Upper lobe of right lung (tissue), 1 donor: ENCODE measurements around the gene EREG. TPM values are rescaled to one million over a fixed set of nuclear protein-coding genes. Genes with fewer than 3 reads are reported as not detected.
A peak's percentile ranks its signal among the peaks of the same experiment; 100 is the strongest.

ENCODE experiments used
- ATAC-seq: fragments of 200-7000 bp; cut with Tn5 transposase; one replicate; pipeline ENCODE4 v1.9.1; 2020; ENCODE audit warnings: mild to moderate bottlenecking, moderate library complexity
- DNase-seq: peaks from one replicate; pipeline ENCODE4 v3.0.0-alpha.2; 2020
- H3K27ac ChIP-seq: fragments of 200-600 bp; one replicate; pipeline ENCODE4 v1.8.0; 2022
- H3K27me3 ChIP-seq: fragments of 200-600 bp; one replicate; pipeline ENCODE4 v1.8.0; 2022; ENCODE audit warnings: mild to moderate bottlenecking
- H3K36me3 ChIP-seq: fragments of 200-600 bp; one replicate; pipeline ENCODE4 v1.8.0; 2022
- H3K4me1 ChIP-seq: fragments of 200-600 bp; one replicate; pipeline ENCODE4 v1.8.0; 2022
- H3K4me3 ChIP-seq: fragments of 200-600 bp; one replicate; pipeline ENCODE4 v1.8.0; 2022; ENCODE audit warnings: mild to moderate bottlenecking
- H3K9me3 ChIP-seq: fragments of 200-600 bp; one replicate; pipeline ENCODE4 v1.8.0; 2022
- intact Hi-C: fragments of 100-400 bp; cut with DNase I; formaldehyde crosslinking; loops from one replicate; pipeline ENCODE4 v1.11.0; 2022
- total RNA-seq: library from RNA; stranded (reverse); fragmentation: NEBNext Ultra II Directional; extraction: Animal tissue kit (Norgen Biotek cat#: 25700); gene quantifications from one replicate; pipeline ENCODE4 v1.2.1, GENCODE V29; 2021
- TF ChIP-seq, protein P1 (sequence below): fragments of 200-600 bp; IDR thresholded peaks from one replicate; pipeline ENCODE4 v1.8.0; 2022; ENCODE audit warnings: antibody characterized with exemption
- donor health status: DM: no; HTN: yes; CAD: no; lungs with severe emphysema.

EREG gene
- total RNA-seq, 1 donor from 2014 or later = 0.69 TPM

DNA sequence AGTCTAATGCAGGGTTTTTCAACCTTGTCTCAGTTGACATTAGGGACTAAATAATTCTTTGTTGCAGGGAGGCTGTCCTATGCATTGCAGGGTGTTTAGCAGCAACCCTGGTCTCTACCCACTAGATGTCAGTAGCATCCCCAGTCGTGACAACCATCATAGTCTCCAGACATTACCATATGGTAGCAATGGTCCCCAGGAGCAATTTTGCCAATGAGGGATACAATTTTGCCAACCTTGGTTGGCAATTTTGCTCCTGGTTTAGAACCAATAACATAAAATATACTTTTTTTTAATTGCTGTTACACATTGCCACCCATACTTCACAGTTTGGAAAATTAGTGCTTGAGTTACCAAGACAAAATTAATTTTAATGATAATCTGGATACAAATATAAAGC, 6.0 kb downstream of the EREG start:
- ATAC-seq (peak; percentile 89), DNase-seq (no peak)
- TF ChIP-seq, protein P1, sequence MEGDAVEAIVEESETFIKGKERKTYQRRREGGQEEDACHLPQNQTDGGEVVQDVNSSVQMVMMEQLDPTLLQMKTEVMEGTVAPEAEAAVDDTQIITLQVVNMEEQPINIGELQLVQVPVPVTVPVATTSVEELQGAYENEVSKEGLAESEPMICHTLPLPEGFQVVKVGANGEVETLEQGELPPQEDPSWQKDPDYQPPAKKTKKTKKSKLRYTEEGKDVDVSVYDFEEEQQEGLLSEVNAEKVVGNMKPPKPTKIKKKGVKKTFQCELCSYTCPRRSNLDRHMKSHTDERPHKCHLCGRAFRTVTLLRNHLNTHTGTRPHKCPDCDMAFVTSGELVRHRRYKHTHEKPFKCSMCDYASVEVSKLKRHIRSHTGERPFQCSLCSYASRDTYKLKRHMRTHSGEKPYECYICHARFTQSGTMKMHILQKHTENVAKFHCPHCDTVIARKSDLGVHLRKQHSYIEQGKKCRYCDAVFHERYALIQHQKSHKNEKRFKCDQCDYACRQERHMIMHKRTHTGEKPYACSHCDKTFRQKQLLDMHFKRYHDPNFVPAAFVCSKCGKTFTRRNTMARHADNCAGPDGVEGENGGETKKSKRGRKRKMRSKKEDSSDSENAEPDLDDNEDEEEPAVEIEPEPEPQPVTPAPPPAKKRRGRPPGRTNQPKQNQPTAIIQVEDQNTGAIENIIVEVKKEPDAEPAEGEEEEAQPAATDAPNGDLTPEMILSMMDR = peak; percentile 47
- Histone ChIP-seq H3K4me1 (peaks cover under 1% of the 10 kb centered on the region), H3K36me3 (no peaks in the 10 kb centered on the region), H3K27me3 (peaks cover 13% of the 10 kb centered on the region), H3K4me3 (no peak overlapping the region), H3K9me3 (no peaks in the 10 kb centered on the region), H3K27ac (no peak overlapping the region)
- intact Hi-C loops = loop anchor here (10.0 kb wide), 1 partner anchor 304 kb away; no protein-coding TSS in a partner anchor

DNA sequence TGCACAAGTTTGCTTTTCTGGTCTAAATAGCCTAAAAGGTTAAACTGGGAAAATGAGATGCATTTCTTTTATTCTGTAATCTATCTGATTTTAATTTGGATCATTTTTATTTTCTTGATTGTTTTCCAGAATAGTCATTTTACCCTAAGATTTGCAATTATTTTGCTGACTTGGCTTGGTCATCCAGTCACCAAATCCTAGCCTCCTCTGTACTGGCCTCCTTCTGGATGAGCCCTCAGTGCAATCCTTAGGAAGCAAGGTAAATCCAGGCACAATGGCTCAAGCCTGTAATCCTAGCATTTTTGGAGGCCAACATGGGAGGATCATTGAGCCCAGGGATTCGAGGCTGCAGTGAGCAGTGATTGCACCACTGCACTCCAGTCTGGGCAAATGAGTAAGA, 9.2 kb downstream of the EREG start:
- no peak for ATAC-seq
- H3K9me3 ChIP-seq = no peaks in the 10 kb centered on the region
- H3K4me1 ChIP-seq = no peaks in the 10 kb centered on the region
- TF ChIP-seq, protein P1 = no peak
- H3K36me3 ChIP-seq = no peaks in the 10 kb centered on the region
- intact Hi-C loops = loop anchor here (10.0 kb wide), 1 partner anchor 301 kb away; no protein-coding TSS in a partner anchor
- H3K27ac ChIP-seq = no peak overlapping the region
- no peak overlapping the region for H3K4me3 ChIP-seq
- H3K27me3 ChIP-seq = no peaks in the 10 kb centered on the region
- DNase-seq = no peak

DNA sequence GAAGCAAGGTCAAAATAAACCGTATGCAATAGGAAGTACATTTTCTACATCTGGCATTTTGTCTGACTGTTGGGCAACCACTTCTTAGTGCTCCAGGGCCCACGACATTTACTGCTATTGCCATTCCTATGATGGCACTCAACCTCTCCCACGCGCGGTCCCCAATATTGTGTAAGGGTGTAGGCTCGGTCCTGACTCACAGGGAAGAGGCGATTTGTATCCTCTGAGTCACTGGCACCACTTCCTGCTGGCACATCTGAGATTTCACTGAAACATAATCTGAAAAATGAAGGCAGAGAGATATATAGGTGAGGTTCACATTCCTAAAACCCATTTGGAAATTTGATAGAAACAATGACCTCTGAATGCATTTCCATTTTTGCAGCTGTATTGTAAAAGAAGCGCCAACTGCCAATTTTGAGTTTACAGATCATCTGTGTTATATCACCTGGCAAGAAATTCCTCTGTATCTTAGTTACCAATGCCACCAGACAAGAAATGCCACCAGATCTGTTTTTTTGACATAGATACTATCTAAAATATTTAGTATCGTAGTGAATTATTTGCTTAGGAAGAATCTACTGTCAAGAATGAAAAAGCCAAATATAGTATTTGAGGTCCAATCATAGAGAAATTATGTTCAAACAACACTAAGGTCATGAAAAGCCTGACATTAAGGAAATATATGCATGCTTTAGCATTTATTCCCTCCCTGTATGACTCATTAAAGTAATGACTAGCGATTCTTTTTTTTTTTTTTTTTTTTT, 9.8 kb downstream of the EREG start:
- Histone ChIP-seq H3K4me3 (no peak overlapping the region), H3K36me3 (no peaks in the 10 kb centered on the region), H3K27ac (no peak overlapping the region), H3K4me1 (no peaks in the 10 kb centered on the region), H3K9me3 (no peaks in the 10 kb centered on the region), H3K27me3 (no peaks in the 10 kb centered on the region)
- peak; percentile 91 for ATAC-seq
- intact Hi-C loops = loop anchor here (10.0 kb wide), 1 partner anchor 300 kb away; no protein-coding TSS in a partner anchor
- TF ChIP-seq, protein P1 = no peak
- DNase-seq = peak; percentile 89

DNA sequence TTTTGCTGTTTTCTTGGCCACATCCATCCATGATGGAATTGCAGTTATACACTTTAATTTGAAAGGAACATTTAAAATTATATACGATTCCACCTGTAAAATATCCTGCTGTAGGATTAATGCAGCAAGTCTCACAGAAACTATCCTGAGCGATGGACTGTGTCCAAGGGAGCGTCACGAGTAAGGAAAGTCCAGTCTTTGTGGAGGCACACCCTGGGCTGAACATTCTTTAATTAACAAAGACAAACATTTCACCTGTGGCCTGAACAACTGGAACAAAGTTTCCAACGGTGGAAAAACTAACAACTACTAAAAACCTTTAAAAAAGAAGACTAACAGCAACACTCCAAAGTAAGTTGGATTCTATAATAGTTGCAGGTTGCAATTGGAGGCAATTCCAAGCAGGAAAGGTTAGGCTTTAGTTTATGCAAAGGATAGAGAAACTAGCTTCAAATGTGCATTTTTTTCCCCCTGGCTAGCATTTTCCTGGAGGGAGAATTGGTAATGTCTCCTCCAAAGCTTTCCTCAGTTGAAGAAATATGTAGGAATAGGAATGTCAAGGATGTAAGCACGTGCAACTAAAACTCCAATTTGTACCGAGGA, 11.0 kb downstream of the EREG start:
- H3K4me3 ChIP-seq = no peak overlapping the region
- no peaks in the 10 kb centered on the region for H3K36me3 ChIP-seq
- no peak overlapping the region for H3K27ac ChIP-seq
- H3K9me3 ChIP-seq = no peaks in the 10 kb centered on the region
- ATAC-seq = no peak
- intact Hi-C loops = loop anchor here (10.0 kb wide), 1 partner anchor 299 kb away; no protein-coding TSS in a partner anchor
- DNase-seq = no peak
- TF ChIP-seq, protein P1 = no peak
- H3K27me3 ChIP-seq = no peaks in the 10 kb centered on the region
- no peaks in the 10 kb centered on the region for H3K4me1 ChIP-seq

DNA sequence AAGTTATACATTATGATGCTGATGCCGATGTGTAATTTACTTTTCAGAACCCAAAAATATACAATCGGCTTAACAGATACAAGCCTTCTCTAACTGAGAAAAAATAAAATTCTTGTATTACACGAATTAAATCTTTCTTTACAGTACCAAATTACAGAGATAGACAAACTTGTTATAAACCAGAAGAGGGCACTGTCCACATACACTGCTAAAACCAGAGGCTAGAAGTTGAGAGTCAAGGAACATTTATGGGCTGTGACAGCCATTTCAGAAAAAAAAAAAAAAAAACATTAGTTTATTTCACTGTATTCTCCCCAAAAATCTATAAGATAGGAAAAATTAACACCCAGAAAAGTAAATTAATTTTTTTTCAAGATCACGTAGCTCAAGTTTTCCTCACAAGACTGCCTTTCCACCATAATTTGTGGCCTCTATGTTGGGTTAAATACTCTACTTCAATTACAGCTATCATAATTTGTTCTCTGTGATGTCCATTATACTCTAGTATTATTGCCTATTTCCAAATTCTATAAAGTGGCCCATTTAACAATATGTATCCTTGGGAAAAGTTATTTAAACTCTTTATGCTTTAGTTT, 12.0 kb downstream of the EREG start:
- Histone ChIP-seq H3K27ac (no peak overlapping the region), H3K27me3 (no peaks in the 10 kb centered on the region), H3K9me3 (no peaks in the 10 kb centered on the region), H3K36me3 (no peaks in the 10 kb centered on the region), H3K4me1 (no peaks in the 10 kb centered on the region), H3K4me3 (no peak overlapping the region)
- no peak for DNase-seq
- TF ChIP-seq, protein P1 = peak; percentile 65
- intact Hi-C loops = loop anchor here (10.0 kb wide), 1 partner anchor 298 kb away; no protein-coding TSS in a partner anchor
- ATAC-seq = peak; percentile 85
